GM19468 (cell line): ENCODE measurements around the gene ILKAP.
"Not testable (repeated sequence)": the region's sequence is repeated elsewhere in the genome, so short reads cannot be mapped to it uniquely, and the experiment has no call there.

Source experiments
- ATAC-seq: cut with Tn5 transposase; IDR thresholded peaks from one replicate; pipeline ENCODE4 v1.9.1; 2021; ENCODE audit warnings: mild to moderate bottlenecking, moderate library complexity, moderate number of reproducible peaks; ENCODE audit not compliant: unreplicated experiment; ENCODE audit errors: extremely low read depth

Gene ILKAP

DNA sequence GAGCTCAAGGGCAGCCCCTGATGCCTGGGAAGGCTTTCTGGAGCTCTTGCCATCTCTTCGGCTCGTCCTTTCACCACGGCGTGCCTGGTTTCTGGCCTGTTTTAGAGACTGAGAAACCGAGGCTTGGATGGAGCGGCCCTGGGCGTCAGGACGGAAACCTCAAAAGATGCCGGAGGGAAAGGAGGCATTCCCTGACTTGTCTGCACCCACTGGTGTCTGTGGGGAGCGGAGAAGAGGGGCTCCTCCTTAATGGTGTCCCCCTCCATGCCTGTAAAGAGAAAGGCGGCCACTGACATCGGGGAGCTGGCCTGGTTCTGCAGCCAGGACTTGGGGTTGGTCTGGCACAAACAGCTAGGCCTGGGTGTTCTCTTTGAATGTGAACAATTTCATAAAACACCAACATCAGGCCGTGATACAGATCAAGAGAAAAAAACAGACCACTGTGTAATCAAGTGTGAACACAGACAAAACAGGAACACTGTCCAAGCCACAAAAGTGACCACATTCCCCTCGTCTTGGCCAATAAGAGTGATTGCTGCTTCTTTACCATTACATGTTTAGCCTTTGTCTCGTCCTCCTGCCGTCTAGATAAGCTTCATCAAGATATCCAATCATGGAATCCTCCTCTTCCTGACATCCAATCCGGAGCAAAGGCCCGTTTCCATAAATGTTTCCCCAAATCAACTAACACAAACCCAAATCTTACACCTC is 633 bp upstream of the ILKAP start:
- ATAC-seq: no peak

DNA sequence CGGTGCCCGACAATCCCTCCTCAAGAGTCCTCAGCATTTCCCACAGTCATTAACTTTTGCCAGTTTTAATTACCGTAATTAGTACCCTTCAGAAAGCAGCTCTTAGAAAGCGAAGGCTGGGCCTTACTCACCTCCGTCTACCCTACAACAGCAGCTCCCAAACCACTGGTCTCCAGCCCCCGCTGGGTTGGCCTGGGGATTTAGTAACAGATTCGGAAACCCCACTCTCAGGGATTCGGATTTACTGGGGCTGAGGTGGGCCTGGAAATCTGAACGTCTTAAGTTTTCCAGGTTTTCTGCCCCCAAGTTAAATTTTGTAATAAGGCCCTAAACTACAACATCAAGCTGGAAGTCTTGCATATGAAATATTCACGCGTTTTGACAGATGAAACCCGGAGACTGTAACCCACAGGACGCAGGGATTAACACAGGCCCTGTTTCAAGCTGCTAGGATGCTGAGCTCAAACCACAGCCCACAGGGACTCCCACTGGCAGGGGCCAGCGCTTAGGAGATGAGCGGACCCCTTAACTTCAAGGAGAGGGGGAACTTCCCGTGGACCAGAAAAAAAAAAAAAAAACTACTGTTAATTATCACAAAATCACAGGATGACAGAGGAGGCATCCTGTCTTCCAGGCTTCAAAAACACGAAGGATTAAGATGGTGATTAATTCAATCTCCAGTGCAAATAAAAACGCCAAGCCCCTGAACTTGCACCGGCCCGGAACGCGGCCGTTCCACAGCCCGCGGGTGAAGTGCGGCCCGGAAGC is 985 bp downstream of the ILKAP start:
- ATAC-seq: no peak

DNA sequence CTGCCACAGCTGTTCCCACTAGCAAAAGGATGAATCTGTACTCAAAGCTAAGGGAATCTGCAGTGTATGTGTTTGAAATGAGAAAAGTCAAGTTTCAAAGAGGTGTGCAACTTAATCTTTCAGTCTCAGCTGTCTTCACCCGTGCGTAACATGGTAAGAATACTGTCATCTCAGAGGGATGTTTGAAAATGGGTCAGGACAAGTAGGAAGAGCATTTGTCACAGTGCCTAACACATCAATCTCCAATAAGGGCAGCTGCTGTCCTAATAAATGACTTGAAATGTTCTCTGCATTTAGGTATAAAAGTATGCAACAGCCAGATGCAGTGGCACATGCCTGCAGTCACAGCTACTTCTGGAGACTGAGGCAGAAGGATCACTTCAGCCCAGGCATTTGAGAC is 13.1 kb downstream of the ILKAP start:
- no peak for ATAC-seq

DNA sequence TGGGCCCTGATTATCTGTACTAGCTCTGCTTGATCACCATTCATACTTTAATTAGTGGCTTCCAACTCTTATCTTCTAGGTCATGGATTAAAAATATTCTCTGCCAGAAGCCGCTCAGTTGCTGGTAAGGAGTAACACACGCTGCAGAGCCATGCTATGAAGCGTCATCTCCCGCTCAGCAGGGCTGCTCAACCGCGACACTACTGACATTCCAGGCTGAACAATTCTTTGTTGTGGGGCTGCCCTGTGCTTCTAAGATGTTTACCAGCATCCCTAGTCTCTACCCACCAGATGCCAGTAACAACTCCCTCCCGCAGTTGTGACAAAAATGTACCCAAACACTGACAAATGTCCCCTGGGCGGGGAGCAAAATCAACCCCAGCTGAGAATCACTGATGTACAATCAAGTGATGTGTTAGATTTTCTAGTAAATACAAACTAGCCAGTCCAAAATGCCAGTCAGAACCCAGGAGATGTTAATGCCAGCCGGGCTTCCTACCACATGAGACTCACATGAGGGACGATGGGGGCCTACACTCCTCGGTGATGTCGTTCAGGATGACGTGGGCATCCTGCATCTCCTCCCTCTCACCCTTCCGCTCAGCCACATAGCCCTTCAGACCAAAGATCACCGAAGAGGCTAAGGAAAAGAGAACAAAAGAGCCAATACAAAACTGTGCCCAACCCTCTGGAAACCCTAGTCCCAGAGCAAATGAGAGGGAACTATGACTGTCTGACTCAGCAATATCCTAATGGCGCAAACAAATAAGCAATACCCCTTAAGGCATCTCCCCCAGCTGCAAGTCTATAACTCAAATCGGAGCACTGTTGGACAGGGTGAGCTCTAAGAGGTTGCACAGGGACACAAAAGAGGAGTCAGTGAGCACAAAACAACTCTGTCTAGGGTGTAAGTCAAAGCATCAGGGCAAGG is 15.6 kb downstream of the ILKAP start:
- no peak for ATAC-seq

DNA sequence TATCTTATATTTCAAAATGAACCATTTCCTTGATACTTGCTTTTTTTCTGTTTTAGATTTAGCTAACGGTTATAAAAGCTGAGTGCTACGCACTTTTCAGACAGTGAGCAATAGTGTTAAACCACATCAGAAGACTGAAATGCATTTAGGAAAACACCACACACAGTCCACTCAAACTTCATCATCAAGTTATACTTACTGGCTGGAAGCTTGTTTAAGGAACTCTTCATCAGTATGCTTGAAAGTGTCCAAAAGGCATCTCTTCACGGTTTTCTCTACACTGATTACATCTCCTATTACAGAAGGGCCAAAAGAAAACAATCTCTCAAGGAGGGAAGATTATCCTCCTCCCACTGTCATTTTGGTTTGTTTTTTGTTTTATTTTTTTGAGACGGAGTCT is 19.7 kb downstream of the ILKAP start:
- ATAC-seq: no peak

DNA sequence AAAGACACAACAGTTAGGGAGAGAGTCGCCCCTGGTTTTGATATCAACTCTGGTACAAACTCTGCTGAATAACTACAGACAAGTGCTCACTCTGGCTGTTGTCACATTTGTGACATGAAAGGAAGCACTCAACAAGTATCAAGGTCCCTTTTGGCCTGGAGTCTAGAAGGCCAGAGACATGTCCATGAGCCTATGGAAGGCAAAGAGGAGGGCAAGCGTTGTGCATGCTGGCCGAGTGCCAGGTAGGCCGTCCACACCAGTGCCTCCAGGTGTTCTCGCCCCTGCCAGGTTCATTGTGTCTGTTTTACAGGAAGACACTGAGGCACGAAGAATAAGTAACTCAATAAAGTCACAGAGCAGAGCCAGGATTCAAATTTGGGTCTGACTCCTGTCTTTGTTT is 21.1 kb downstream of the ILKAP start:
- no peak for ATAC-seq

DNA sequence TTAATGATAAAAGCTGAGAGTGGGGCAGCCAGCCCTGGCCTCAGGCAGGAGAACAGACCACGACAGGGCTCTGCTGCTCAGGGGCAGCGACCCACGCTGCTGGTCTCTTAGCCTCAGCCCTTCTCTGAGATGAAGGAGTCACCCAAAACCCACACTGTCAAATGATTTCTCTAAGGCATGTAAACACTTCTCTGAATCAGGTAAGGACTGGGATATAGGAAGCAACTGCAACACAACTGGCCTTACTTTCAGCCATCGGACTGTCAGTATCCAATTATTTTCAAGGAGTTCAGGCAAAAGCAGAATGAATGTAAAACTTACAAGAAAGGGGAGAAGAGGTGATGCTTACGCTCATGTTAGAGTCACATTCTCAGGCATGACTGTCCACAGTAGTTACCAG is 22.9 kb downstream of the ILKAP start:
- no peak for ATAC-seq

DNA sequence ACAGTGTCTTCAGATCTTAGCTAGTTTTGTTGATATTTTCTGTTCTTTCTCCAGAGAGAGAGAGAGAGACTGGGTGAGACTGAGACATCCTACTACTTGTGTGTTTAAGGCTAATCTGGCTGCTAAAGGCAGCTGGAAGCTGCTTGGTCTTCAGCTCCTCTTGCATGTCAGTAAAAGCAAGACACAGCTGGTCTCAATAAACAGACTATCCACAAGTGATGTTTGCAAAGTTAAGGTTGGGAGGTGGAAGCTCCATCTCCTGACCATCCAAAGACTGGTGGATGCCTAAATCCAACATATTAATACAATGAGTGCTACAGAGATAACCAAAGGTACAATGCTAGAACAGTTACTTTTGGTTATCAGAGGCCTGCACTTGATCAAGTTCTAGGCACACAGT is 26.9 kb downstream of the ILKAP start:
- ATAC-seq: no peak

DNA sequence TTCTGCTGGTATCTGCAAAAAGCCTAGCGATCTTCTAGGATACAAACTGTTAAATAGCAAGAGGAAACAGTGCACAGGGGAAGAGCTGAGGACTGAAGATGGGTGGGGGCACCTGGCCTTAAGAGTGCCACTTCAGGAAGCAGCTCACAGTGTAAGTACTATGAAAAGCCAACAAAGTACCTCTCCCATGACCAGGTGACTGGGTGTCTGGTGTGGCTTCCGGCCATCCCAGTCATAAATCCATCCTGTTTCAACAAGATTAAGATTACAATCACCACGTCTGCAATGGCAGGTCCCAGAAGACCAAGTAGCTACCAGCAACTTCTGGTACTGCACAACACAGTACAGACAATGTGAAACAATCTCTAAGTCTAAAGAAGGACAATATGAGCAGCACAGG is 28.8 kb downstream of the ILKAP start:
- ATAC-seq: no peak

DNA sequence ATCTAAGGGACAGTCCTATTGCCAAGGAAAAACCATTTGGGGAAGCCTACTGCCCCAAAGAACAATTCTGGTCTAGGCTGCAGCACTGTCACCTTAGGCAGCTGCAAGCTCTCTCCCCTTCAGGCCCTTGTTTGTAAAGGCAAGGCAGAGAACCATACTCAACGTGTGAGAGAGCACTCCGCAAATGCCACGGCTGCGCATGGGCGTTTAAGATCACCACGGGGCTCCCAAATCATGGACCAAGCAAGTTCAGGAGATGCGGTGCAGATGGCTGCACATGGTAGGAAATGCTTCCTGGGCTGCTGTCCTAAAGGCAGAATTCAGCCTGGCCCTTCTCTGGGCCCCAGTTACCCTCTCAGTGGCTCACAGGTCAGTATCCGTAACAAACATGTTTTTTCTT is 29.2 kb downstream of the ILKAP start:
- ATAC-seq: no peak

DNA sequence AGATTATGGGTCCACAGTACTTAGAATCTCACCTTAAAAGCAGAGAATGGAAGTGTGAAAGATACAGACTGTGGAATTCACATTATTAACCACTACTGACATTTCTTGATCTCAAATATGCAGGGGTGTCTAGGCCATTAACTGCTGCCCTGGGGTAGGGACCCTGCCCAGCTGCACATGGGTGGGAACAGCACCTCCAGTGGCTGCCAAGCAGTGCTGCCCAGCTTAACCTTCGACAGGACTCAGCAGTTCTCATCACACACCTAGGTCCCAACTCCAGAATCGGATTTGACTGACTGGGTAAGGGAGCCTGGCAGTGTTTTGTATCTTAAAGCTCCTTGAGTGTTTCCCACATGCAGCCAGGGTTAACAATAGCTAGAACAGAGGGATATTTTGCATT is 29.8 kb downstream of the ILKAP start:
- ATAC-seq: no peak

DNA sequence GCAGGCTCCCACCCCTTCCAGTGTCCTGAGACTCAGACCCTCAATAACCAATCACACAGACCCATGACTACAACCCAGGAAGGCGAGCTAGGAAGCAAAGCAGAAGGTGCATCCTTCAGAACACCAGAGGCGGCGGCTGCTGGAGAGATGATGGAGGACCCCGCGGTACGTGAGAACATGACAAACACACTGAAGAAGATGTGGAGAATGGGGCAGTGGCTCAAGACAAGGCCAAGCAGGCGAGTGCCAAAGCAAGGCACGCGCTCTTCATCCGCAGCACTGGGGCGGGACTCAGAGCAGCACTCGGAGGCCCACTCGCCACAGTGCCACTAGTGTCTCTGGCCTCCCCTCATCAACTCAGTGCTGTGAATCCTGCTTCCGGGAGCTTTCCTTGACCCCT is 31.1 kb downstream of the ILKAP start:
- no peak for ATAC-seq

DNA sequence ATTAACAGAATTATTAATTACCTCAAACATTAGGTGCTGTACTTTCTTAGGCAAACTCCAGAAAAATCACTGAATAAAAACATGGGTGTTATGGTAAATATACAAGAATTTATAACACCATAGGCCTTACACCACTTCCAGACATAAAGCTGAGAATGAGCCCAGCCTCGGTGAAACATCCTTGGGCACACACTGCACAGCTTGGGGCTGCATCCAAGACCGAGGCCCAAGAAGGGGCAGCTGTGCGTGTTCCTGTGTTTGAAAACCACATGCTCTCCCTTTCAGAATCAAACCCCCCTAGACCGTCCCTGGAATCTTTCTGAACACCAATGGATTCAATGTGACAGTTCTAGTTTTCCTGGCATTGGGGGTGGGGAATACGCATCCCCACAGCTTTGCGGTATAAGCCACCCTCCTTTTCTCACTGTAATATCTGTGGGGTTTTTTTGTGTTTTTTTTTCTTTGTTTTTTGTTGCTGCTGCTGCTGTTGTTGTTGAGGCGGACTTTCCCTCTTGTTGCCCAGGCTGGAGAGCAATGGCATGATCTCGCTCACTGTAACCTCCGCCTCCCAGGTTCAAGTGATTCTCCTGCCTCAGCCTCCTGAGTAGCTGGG is 31.8 kb downstream of the ILKAP start:
- ATAC-seq: no peak

DNA sequence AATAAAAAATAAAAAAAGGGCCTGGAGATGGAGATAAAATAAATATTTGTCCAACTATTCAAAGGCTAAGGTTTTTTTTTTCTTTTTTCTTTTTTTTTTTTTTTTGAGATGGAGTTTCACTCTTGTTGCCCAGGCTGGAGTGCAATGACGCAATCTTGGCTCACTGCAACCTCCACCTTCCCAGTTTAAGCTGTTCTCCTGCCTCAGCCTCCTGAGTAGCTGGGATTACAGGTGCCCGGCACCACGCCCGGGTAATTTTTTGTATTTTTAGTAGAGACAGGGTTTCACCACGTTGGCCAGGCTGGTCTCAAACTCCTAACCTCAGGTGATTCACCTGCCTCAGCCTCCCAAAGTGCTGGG is 32.4 kb downstream of the ILKAP start:
- ATAC-seq: not testable (repeated sequence)

DNA sequence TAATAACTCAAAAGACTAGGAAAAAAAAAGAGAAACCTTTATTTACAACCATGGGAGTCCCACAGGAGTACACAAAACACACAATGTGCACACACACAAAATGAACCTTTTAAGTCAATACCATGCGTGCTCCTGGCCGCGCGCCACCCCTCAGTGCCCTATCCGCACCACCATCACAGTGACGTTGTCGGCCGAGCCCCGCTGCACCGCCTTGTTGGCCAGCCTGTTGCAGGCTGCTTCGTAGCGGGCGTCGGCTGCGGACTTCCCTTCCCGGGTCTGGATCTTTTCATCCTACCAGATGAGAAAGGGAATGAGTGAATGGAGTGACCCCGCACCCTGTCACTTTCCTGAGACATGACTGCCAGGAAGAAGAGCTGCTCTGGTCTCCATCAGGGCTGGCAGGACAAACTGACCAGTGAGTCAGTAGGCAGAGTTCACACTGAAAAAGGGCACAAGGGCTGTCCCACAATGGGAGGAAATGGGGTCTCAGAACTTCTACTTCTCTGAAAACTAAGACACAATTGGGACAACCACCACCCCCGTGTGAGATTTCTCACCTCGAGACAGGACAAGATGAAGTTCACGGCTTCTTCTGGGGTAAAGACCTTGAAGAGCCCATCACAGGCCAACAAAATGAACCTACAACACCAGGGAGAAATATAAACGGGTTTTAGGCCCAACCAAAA is 33.0 kb downstream of the ILKAP start:
- ATAC-seq: no peak

DNA sequence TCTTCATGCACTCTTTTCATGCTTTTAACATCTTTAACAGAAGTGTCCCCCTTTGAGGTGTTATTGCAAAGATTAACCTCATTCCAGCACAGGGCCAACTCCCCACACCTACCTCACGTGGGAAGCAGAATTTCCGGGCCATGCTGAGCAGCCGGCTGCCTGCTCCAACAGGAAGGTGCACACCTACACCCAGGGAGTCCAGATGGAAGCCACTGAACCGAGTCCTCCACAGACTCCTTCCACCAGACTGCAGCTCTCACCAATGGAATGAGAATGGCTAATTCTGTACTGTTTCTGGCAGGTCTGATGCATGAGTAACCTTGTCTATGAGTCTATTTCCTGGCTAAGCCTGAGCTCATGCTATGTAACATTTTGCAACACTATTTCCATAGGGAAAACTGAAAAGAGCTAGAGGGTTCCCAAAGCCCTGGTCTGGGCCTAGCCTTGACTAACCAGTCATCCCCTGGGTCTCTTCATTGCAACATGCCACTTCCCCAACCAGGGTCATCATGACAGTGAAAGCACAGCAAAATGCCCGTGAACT is 33.7 kb downstream of the ILKAP start:
- ATAC-seq: no peak

DNA sequence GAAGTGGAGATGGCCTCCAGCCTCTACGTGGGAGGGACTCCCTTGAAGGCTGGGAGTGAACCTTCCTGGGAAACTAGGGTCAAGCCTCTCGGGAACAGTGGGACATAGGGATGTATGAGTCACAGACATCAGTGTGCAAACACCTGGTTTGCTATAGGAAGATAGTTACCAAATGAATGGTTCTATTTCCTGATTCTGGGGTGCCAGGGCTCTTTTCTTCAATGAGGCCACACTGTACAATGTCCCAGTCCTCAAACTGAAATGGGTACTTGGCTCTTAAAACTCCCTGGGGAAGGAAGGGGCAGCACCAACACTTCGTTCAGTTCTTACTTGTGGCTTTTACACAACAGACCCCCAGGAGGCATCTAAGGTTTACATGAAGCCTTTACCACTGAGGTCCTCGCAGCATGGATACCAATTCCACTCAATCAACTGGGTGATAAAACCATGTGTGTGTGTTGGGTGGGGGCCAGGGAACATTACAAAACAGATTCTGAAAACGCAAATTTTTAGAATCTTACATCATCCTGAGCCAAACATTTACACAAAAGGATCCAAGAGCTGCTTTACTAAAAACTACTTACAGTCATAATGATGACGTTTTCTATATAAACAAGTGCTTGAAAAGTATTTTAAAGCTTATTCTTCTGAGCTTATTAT is 34.3 kb downstream of the ILKAP start:
- ATAC-seq: no peak

DNA sequence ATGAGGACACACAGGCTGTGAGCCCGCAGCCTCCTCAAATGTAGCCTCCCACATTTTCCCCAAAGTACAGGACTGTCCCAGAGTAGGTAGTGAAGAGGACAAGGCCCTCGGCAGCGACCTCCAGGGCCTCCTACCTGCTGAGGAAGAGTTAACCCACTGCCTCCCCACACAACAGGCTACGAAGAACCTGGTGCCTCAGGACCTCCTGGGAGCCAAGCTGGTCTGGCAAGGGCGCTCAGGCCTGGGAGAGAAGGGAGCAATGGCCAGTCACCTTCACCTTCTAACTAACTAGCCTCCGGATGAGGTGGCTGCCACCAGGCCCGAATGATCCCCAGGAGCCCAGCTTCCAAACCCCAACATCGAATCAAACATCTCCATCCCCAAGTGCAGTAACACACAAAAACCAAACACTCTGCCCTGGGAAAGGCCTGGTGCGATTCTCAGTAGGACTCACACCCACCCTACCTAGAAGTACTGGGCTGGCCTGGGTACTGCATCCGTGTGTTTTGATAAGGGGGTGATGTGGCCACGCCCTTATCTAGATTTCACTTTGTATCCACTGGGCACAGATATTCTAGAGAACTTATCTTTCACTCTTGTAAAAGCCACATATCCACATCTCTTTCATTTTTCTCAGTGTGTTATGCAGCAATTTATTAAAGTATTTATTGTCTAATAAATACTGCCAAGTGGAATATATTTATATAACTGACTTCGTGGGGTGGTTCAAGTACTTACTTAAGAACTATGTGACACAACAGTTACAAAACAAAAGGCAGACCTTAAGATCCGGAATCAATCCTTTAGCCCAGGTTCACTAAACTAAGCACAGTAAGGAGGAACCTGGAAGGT is 35.1 kb downstream of the ILKAP start:
- ATAC-seq: no peak
